ENCODE data around the gene MAJIN. TPM values are rescaled to one million over a fixed set of nuclear protein-coding genes. Genes with fewer than 3 reads are reported as not detected.

MAJIN gene
- total RNA-seq, 1 donor from 2014 or later, result not detected

GRCh38 chr11:64902102-64902900, 69.6 kb downstream of the MAJIN start:
- no peak for ATAC-seq
- no peak for DNase-seq (ENCODE audit: low spot score)
- intact Hi-C loops (cut with DNase I), result no loop called here

- no peak for DNase-seq (ENCODE audit: low spot score)
- ATAC-seq, result no peak
These were observed 71.1 kb downstream of the MAJIN start for GRCh38 chr11:64900774-64901173.

DNA sequence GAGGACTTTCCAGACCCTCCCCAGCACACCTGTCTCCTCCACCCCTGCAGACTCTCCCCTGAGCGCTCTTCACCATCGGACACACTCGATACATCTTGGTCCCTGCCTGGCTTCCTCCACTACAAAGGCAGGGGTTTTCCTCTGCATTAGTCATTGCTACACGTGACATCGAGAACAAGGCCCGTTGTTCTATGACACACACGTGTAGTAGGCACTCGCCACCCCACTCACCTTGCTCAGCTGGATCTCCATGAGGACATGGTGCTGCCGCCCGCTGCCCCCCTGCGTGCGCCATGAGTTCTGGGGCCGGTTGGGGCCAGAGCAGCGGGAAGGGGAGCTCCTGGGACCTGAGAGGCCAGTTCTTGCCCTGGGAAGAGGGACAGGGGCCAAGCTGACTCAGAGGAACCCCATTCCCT, 71.6 kb downstream of the MAJIN start:
- DNase-seq (ENCODE audit: low spot score), result no peak
- intact Hi-C loops (cut with DNase I), result no loop called here
- no peak for ATAC-seq

More at GRCh38 chr11:64900774-64901173, 71.1 kb downstream of the MAJIN start:
- intact Hi-C loops (cut with DNase I), result no loop called here

GRCh38 chr11:64898541-64898940, 73.4 kb downstream of the MAJIN start:
- DNase-seq (ENCODE audit: low spot score) (no peak), ATAC-seq (no peak)
- intact Hi-C loops (cut with DNase I), result no loop called here

- ATAC-seq (no peak), DNase-seq (ENCODE audit: low spot score) (no peak)
- intact Hi-C loops (cut with DNase I), result no loop called here
These were observed 73.8 kb downstream of the MAJIN start for GRCh38 chr11:64898076-64898445.

GRCh38 chr11:64897381-64898075, 74.4 kb downstream of the MAJIN start:
- no peak for ATAC-seq
- intact Hi-C loops (cut with DNase I), result no loop called here
- no peak for DNase-seq (ENCODE audit: low spot score)

GRCh38 chr11:64896448-64897022, 75.4 kb downstream of the MAJIN start:
- intact Hi-C loops (cut with DNase I), result no loop called here
- ATAC-seq, result no peak
- DNase-seq (ENCODE audit: low spot score), result no peak

DNA sequence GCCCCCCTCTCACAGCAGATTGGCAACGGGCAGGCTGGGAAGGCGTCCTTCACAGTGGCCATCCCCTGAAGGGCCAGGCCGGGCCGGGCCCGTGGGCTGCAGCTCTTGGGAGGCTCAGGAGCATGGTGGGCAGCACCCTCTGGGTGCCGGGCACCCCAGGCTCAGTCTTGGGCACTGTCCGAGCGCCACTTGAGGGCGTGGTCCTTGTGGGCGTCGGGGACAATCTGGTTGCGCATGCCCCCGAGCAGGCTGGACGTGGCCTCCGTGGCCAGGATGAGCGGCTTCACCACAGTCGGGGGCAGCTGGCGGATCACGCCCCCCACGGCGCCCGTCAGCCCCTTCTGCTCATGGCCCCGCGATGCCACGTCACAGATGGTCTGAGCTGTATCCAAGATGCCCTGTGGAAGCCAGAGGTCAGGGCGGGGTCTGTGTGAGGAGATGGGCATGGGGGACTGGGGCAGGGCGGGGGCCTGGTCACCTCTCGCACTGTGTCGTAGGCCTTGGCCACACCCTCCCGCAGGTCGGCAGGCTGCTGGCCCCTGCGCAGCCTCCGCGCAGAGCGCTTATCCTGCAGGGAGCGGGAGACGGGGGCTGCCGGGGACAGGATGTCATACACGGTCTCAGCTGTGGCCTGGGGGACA, 77.0 kb downstream of the MAJIN start:
- intact Hi-C loops (cut with DNase I), result loop anchor here (5.0 kb wide), 1 partner anchor 48 kb away; no protein-coding TSS in a partner anchor

DNA sequence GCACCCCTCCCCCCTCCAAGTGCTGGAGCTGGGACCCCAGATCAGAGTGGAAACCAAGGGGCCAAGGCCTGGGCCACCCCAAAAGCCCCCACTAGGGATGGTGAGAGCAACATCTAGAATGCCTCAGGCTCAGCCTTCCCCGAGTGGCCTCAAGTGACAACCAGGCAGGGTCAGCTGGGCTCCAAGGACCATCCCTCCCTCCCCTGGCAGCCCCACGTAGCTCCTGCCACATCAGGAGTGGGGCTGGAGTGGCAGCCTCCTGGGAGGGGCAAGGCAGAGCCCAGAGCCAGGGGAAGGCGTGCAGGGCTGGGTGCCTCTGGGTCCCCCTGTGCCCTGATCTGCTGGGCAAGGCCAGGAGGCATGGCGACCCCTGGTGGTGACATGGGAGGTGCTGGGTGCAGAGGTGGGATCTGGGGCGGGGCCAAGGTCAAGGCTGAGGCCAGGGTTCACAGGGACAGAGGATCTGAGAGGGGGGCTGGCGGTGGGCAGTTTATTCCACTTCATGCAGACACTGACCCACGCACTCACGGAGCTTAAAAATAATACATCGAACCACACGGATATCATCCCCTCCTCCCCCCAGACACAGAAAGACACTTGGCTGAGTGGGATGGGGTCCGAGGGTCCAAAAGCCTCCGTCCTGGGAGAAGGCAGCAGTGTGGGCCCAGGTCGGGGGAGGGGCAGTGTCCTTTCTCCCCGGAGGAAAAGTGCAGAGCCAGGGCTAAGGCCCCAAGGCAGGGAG, 77.7 kb downstream of the MAJIN start:
- peak; percentile 83 for ATAC-seq
- peak; percentile 93 for DNase-seq (ENCODE audit: low spot score)
- intact Hi-C loops (cut with DNase I), result loop anchor here (5.0 kb wide), 1 partner anchor 47 kb away; no protein-coding TSS in a partner anchor

More for the DNA sequence above, 77.0 kb downstream of the MAJIN start:
- peak; percentile 9 for ATAC-seq
- no peak for DNase-seq (ENCODE audit: low spot score)

GRCh38 chr11:64893194-64894069, 78.5 kb downstream of the MAJIN start:
- ATAC-seq, result no peak
- no peak for DNase-seq (ENCODE audit: low spot score)
- intact Hi-C loops (cut with DNase I), result loop anchor here (5.0 kb wide), 1 partner anchor 46 kb away; no protein-coding TSS in a partner anchor

DNA sequence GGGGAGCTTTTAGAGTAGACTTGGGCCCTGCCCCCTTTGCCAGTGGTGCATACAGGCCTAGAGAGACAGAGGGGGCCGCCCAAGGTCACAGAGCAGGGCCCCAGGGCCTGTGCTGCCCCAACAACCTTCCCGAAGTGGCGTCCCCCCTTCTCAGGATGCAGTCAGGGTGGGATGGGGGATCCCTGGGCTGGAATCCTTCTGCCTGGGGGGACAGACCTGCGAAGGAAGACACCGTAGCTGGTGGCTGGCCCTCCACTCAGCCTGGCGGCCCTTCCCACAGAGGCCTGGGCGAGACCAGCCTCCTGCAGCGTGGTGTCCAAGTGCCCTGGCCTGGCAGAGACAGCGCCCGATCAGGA, 79.1 kb downstream of the MAJIN start:
- ATAC-seq (no peak), DNase-seq (ENCODE audit: low spot score) (no peak)
- intact Hi-C loops (cut with DNase I), result loop anchor here (5.0 kb wide), 1 partner anchor 46 kb away; no protein-coding TSS in a partner anchor

DNA sequence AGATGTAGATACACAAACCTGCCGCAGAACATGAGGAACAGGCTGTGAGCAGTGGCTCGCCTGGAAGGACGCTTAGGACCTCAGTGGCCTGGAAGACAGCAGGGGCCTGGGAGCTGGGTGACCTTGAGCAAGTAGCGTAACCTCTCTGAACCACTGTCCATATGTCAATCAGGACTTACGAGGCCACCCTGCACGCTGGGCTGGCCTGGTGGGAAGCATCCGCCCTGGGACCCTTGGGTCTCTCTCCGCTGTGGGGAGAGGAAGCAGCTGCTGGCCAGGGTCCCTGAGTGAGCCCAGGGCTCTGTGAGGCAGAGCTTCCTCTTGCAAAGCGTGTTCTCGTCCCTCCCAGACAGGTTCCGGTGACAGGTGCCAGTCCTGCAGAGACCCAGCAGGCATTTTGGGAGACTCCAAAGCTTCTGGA, 79.5 kb downstream of the MAJIN start:
- ATAC-seq (no peak), DNase-seq (ENCODE audit: low spot score) (no peak)
- intact Hi-C loops (cut with DNase I), result loop anchor here (5.0 kb wide), 1 partner anchor 45 kb away; no protein-coding TSS in a partner anchor

GRCh38 chr11:64891880-64892279, 80.0 kb downstream of the MAJIN start:
- DNase-seq (ENCODE audit: low spot score) (no peak), ATAC-seq (no peak)
- intact Hi-C loops (cut with DNase I), result loop anchor here (5.0 kb wide), 1 partner anchor 45 kb away; no protein-coding TSS in a partner anchor

GRCh38 chr11:64891215-64891848, 80.6 kb downstream of the MAJIN start:
- ATAC-seq (no peak), DNase-seq (ENCODE audit: low spot score) (no peak)
- intact Hi-C loops (cut with DNase I), result loop anchor here (5.0 kb wide), 1 partner anchor 44 kb away; no protein-coding TSS in a partner anchor

DNA sequence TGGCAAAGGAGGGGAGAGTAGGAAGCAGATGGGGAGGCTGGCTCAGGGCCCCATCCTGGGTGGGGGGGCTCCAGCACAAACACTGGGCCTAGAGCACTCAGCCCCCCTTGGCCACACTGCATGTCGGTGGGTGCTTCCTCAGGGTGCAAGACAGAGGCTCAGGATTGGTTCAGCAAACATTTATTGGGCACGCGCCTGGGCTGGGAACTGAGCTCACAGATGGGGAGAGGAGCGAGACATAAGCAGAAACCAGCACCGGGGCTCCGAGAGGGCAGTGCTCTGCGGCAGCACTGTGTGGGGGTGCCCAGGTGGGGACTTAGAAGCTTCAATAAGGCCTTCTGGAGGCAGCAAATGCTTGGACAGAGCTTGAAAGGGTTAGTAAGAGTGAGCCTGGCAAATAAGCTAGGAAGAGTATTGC, 81.4 kb downstream of the MAJIN start:
- DNase-seq (ENCODE audit: low spot score) (no peak), ATAC-seq (no peak)
- intact Hi-C loops (cut with DNase I), result loop anchor here (5.0 kb wide), 1 partner anchor 43 kb away; no protein-coding TSS in a partner anchor

GRCh38 chr11:64888729-64889511, 83.0 kb downstream of the MAJIN start:
- no peak for ATAC-seq
- intact Hi-C loops (cut with DNase I), result no loop called here
- DNase-seq (ENCODE audit: low spot score), result no peak

All from sciatic nerve (tissue), 2 donors.